SK-N-SH (cell line): ENCODE data around the gene AGBL1. TPM values are rescaled to one million over a fixed set of nuclear protein-coding genes. Genes with fewer than 3 reads are reported as not detected.

ENCODE experiments used
- CTCF ChIA-PET: fragments of 300-600, 350-600 bp; formaldehyde crosslinking; extraction: SDS; loops from one replicate; lab custom pipeline; 2021; lab: Yijun Ruan, JAX
- POLR2A ChIA-PET: fragments of 350-600 bp; sonication (Branson Sonifier 250); formaldehyde crosslinking; extraction: SDS; loops from one replicate; lab custom pipeline; 2020; ENCODE audit warnings: antibody characterized with exemption, inconsistent platforms; lab: Yijun Ruan, JAX
- DNase-seq: peaks from one replicate; pipeline ENCODE4 v3.0.0; 2012
- H2AFZ ChIP-seq: fragments of 200-600 bp; sonication (generic); 2 replicates; pipeline ENCODE4 v1.8.1; 2016; ENCODE audit warnings: antibody characterized with exemption, mild to moderate bottlenecking, low read depth
- H3F3A ChIP-seq: fragments of 200-600 bp; sonication (generic); replicated peaks from 2 replicates; pipeline ENCODE3; 2016; ENCODE audit warnings: antibody characterized with exemption, mild to moderate bottlenecking; ENCODE audit not compliant: insufficient read depth
- H3K27ac ChIP-seq, 2 experiments: fragments of 200-500 bp in 1 of 2; fragments of 200-600 bp in 1 of 2; sonication (Bioruptor generic) in 1 of 2; sonication (generic), shearing (Covaris generic) in 1 of 2; 2 replicates each; pipeline versions ENCODE4 v1.5.1 to v1.6.1; 2014 to 2016; ENCODE audit warnings: low read depth in 2 of 2, inconsistent platforms in 1 of 2, low read length in 1 of 2, mild to moderate bottlenecking in 1 of 2, mixed read lengths in 1 of 2
- H3K27me3 ChIP-seq: fragments of 200-600 bp; sonication (generic), shearing (Covaris generic); 2 replicates; pipeline ENCODE4 v1.6.1; 2016; ENCODE audit warnings: mixed run types; ENCODE audit not compliant: insufficient read depth
- H3K36me3 ChIP-seq, 2 experiments: fragments of 200-500 bp in 1 of 2; fragments of 200-600 bp in 1 of 2; sonication (Bioruptor generic) in 1 of 2; sonication (generic) in 1 of 2; replicated peaks in 1 of 2; 2 replicates each; pipeline versions ENCODE3 to v1.5.1; 2014 to 2016; ENCODE audit warnings: low read length in 1 of 2, mild to moderate bottlenecking in 1 of 2; ENCODE audit not compliant: insufficient read depth in 2 of 2, control insufficient read depth in 1 of 2
- H3K4me1 ChIP-seq, 2 experiments: fragments of 200-500 bp in 1 of 2; fragments of 200-600 bp in 1 of 2; sonication (Bioruptor generic) in 1 of 2; sonication (generic), shearing (Covaris generic) in 1 of 2; 2 replicates each; pipeline versions ENCODE4 v1.5.1 to v1.6.1; 2014 to 2016; ENCODE audit warnings: low read depth in 1 of 2, low read length in 1 of 2, mixed run types in 1 of 2; ENCODE audit not compliant: insufficient read depth in 2 of 2, control insufficient read depth in 1 of 2
- H3K4me2 ChIP-seq: fragments of 200-600 bp; sonication (generic), shearing (Covaris generic); 2 replicates; pipeline ENCODE4 v1.6.1; 2017; ENCODE audit warnings: mixed run types
- H3K4me3 ChIP-seq, 2 experiments: fragments of 200-500 bp in 1 of 2; fragments of 200-600 bp in 1 of 2; sonication (Bioruptor generic) in 1 of 2; sonication (generic), shearing (Covaris generic) in 1 of 2; 2 replicates each; pipeline versions ENCODE4 v1.5.1 to v1.8.1; 2014 to 2016; ENCODE audit warnings: low read depth in 2 of 2, inconsistent platforms in 1 of 2, low read length in 1 of 2, mild to moderate bottlenecking in 1 of 2, mixed read lengths in 1 of 2, moderate library complexity in 1 of 2
- H3K79me2 ChIP-seq: fragments of 200-600 bp; sonication (generic); 2 replicates; pipeline ENCODE4 v1.8.1; 2017; ENCODE audit warnings: mild to moderate bottlenecking; ENCODE audit not compliant: insufficient read depth
- H3K9ac ChIP-seq: fragments of 200-600 bp; sonication (generic); 2 replicates; pipeline ENCODE4 v1.6.1; 2017; ENCODE audit warnings: mixed run types
- H3K9me2 ChIP-seq: fragments of 200-600 bp; sonication (generic); 2 replicates; pipeline ENCODE4 v1.6.1; 2017; ENCODE audit warnings: mixed run types
- H3K9me3 ChIP-seq: fragments of 200-600 bp; sonication (generic); 2 replicates; pipeline ENCODE4 v1.6.1; 2017; ENCODE audit warnings: mixed run types, mild to moderate bottlenecking, moderate library complexity
- H4K20me1 ChIP-seq: fragments of 200-600 bp; sonication (generic); 2 replicates; pipeline ENCODE4 v1.6.1; 2017; ENCODE audit warnings: mild to moderate bottlenecking, mixed run types; ENCODE audit not compliant: insufficient read depth
- CHD2 ChIP-seq: fragments of 150-350 bp; IDR thresholded peaks from 2 replicates; pipeline ENCODE4 v1.6.1; 2018; ENCODE audit warnings: low read length; ENCODE audit not compliant: partially characterized antibody
- ELF1 ChIP-seq: IDR thresholded peaks from 2 replicates; pipeline ENCODE4 v1.4.0; 2012
- FOXJ3 ChIP-seq: sonication (generic); formaldehyde crosslinking; IDR thresholded peaks from 2 replicates; pipeline ENCODE4 v1.5.1; 2020; ENCODE audit warnings: mild to moderate bottlenecking, missing genetic modification reagents
- GATA2 ChIP-seq: sonication (generic); formaldehyde crosslinking; IDR thresholded peaks from 2 replicates; pipeline ENCODE4 v1.5.0; 2020; ENCODE audit warnings: mild to moderate bottlenecking, missing genetic modification reagents
- MAX ChIP-seq: IDR thresholded peaks from 2 replicates; pipeline ENCODE4 v1.4.0; 2012; ENCODE audit warnings: low read depth
- MXI1 ChIP-seq: IDR thresholded peaks from 2 replicates; pipeline ENCODE4 v1.6.1; 2012; ENCODE audit warnings: mild to moderate bottlenecking, low read depth, low read length, improper control_type of control experiment
- NFIC ChIP-seq: IDR thresholded peaks from 2 replicates; pipeline ENCODE4 v1.4.0; 2012; ENCODE audit warnings: borderline replicate concordance
- NRF1 ChIP-seq: IDR thresholded peaks from 2 replicates; pipeline ENCODE4 v1.6.1; 2012; ENCODE audit warnings: low read depth, mild to moderate bottlenecking, low read length
- PBX3 ChIP-seq: IDR thresholded peaks from 2 replicates; pipeline ENCODE4; 2012
- POLR2AphosphoS5 ChIP-seq: IDR thresholded peaks from 2 replicates; pipeline ENCODE4 v1.6.1; 2012; ENCODE audit warnings: low read depth, low read length
- RAD21 ChIP-seq: IDR thresholded peaks from 2 replicates; pipeline ENCODE4 v1.6.1; 2012; ENCODE audit warnings: mild to moderate bottlenecking, low read length
- REST ChIP-seq: IDR thresholded peaks from 2 replicates; pipeline ENCODE4 v1.6.1; 2012; ENCODE audit warnings: mild to moderate bottlenecking, low read depth, low read length, moderate library complexity
- TCF12 ChIP-seq: IDR thresholded peaks from 2 replicates; pipeline ENCODE4 v1.4.0; 2012
- USF2 ChIP-seq: fragments of 150-350 bp; IDR thresholded peaks from 2 replicates; pipeline ENCODE4 v1.6.1; 2017; ENCODE audit warnings: antibody characterized with exemption, low read length, low read depth, borderline replicate concordance
- WGBS: methylation state at CpG from one replicate; pipeline ENCODE4 v1.1.6; 2017; ENCODE audit warnings: low lambda C conversion rate; 5-methylcytosine and 5-hydroxymethylcytosine counted together
- polyA plus RNA-seq, 3 experiments: library from polyadenylated mRNA; depleted of rRNA; stranded (reverse); fragments of >200 nt; gene quantifications; 2 replicates each; pipeline ENCODE4 v1.2.3, GENCODE V29; 2012

AGBL1 gene
- polyA plus RNA-seq, 1 of the 3 experiments (the other 2 are of a cell fraction), result not detected

GRCh38 chr15:86278586-86278985 lies 198.9 kb downstream of the AGBL1 start:
- no peaks in the 10 kb centered on the region for H3K9me3 ChIP-seq
- no peaks in the 10 kb centered on the region for H4K20me1 ChIP-seq
- ChIA-PET CTCF (no interaction called here), POLR2A (no interaction called here)
- no peak overlapping the region for H2AFZ ChIP-seq
- 16% methylated on average over 5 of the region's 5 CpGs for WGBS
- no peak overlapping the region for H3K4me3 ChIP-seq
- H3K79me2 ChIP-seq, result no peaks in the 10 kb centered on the region
- no peaks in the 10 kb centered on the region for H3K36me3 ChIP-seq
- H3F3A ChIP-seq, result no peaks in the 10 kb centered on the region
- H3K27ac ChIP-seq, result no peak overlapping the region
- H3K27me3 ChIP-seq, result no peaks in the 10 kb centered on the region
- DNase-seq, result no peak
- no peaks in the 10 kb centered on the region for H3K9me2 ChIP-seq
- no peak overlapping the region for H3K4me2 ChIP-seq
- no peaks in the 10 kb centered on the region for H3K4me1 ChIP-seq
- TF ChIP-seq MXI1 (no peak), MAX (no peak), CHD2 (no peak), RAD21 (no peak), USF2 (no peak), NRF1 (no peak), PBX3 (no peak), FOXJ3 (CRISPR knock-in tag) (no peak), GATA2 (no peak)
- TF ChIP-seq, all 33 proteins: peak for 0
- no peak overlapping the region for H3K9ac ChIP-seq

GRCh38 chr15:86284635-86285034 lies 205.0 kb downstream of the AGBL1 start:
- Histone ChIP-seq H3F3A (no peaks in the 10 kb centered on the region), H3K4me2 (no peak overlapping the region), H3K27me3 (no peaks in the 10 kb centered on the region), H3K9ac (no peak overlapping the region), H3K9me2 (no peaks in the 10 kb centered on the region), H3K4me3 (no peak overlapping the region), H3K4me1 (no peaks in the 10 kb centered on the region), H3K79me2 (no peaks in the 10 kb centered on the region), H3K27ac (no peak overlapping the region), H2AFZ (no peak overlapping the region), H3K36me3 (no peaks in the 10 kb centered on the region), H4K20me1 (no peaks in the 10 kb centered on the region), H3K9me3 (no peaks in the 10 kb centered on the region)
- CTCF ChIA-PET, result no interaction called here
- POLR2A ChIA-PET, result no interaction called here
- no peak for DNase-seq
- TF ChIP-seq TCF12, result no peak
- no peak for TF ChIP-seq ELF1
- TF ChIP-seq POLR2AphosphoS5, result no peak
- no peak for TF ChIP-seq NFIC
- no peak for TF ChIP-seq REST
